AG09309 (cell line): Measurements from ENCODE around the gene ATP10A.

ENCODE experiments used
- DNase-seq: peaks from one replicate; pipeline ENCODE4 v3.0.0-alpha.2; 2010; ENCODE audit warnings: low read depth
- H3K4me3 ChIP-seq: 2 replicates; pipeline ENCODE4 v1.5.1; 2011; ENCODE audit warnings: mild to moderate bottlenecking, low read depth, low read length, moderate library complexity; ENCODE audit not compliant: control insufficient read depth
- CTCF ChIP-seq: IDR thresholded peaks from 2 replicates; pipeline ENCODE4 v1.5.1; 2011; ENCODE audit warnings: mild to moderate bottlenecking, low read depth, low read length, inconsistent platforms; ENCODE audit not compliant: insufficient read depth, control insufficient read depth; ENCODE audit errors: missing control alignments

ATP10A gene

GRCh38 chr15:25832158-25832557 lies 31.0 kb downstream of the ATP10A start:
- no peak for DNase-seq
- TF ChIP-seq CTCF, result no peak
- H3K4me3 ChIP-seq, result no peak overlapping the region

GRCh38 chr15:25830844-25831451 lies 32.2 kb downstream of the ATP10A start:
- peak; percentile 91 for DNase-seq
- peak overlapping the region; percentile 43 for H3K4me3 ChIP-seq
- no peak for TF ChIP-seq CTCF

- no peak for DNase-seq
- no peak for TF ChIP-seq CTCF
- H3K4me3 ChIP-seq, result no peak overlapping the region
Measured at GRCh38 chr15:25829073-25829472, 34.1 kb downstream of the ATP10A start.

- no peak overlapping the region for H3K4me3 ChIP-seq
- no peak for TF ChIP-seq CTCF
- DNase-seq, result no peak
Measured at GRCh38 chr15:25825207-25825606, 37.9 kb downstream of the ATP10A start.

GRCh38 chr15:25824618-25825017 lies 38.5 kb downstream of the ATP10A start:
- no peak overlapping the region for H3K4me3 ChIP-seq
- DNase-seq, result no peak
- TF ChIP-seq CTCF, result no peak

- no peak for DNase-seq
- no peak overlapping the region for H3K4me3 ChIP-seq
- no peak for TF ChIP-seq CTCF
Measured at GRCh38 chr15:25812845-25813244, 50.3 kb downstream of the ATP10A start.

GRCh38 chr15:25812073-25812472 lies 51.1 kb downstream of the ATP10A start:
- no peak for DNase-seq
- no peak for TF ChIP-seq CTCF
- H3K4me3 ChIP-seq, result no peak overlapping the region
